Breast epithelium (tissue), 4 donors: Measurements from ENCODE around the gene CLCN3. TPM values are rescaled to one million over a fixed set of nuclear protein-coding genes. Genes with fewer than 3 reads are reported as not detected.
"Not testable (repeated sequence)": the region's sequence is repeated elsewhere in the genome, so short reads cannot be mapped to it uniquely, and the experiment has no call there.

ENCODE experiments used
- DNase-seq, 2 donors: peaks; one replicate each; pipeline ENCODE4 v3.0.0-alpha.2; 2019; ENCODE audit warnings: low spot score in 2 of 2
- H3K27ac ChIP-seq, 2 donors: fragments of 200-600 bp; sonication (generic) in 1 of 2; one replicate each; pipeline ENCODE4 v1.5.1; 2016 to 2019; ENCODE audit warnings: mild to moderate bottlenecking in 1 of 2
- H3K27me3 ChIP-seq, 2 donors: fragments of 200-600 bp; sonication (generic) in 1 of 2; one replicate each; pipeline versions ENCODE4 v1.5.1 to v1.6.0; 2017 to 2019; ENCODE audit warnings: control low read depth in 1 of 2, mild to moderate bottlenecking in 1 of 2
- H3K36me3 ChIP-seq: fragments of 200-600 bp; one replicate; pipeline ENCODE4 v1.5.1; 2019
- H3K4me1 ChIP-seq, 2 donors: fragments of 200-600 bp; sonication (generic); one replicate each; pipeline ENCODE4 v1.5.1; 2016 to 2019; ENCODE audit warnings: control low read depth in 1 of 2
- H3K4me3 ChIP-seq, 3 donors: fragments of 200-600 bp; sonication (generic); 1 replicate in 2 of 3; 2 replicates in 1 of 3; pipeline ENCODE4 v1.5.1; 2016 to 2019; ENCODE audit warnings: mild to moderate bottlenecking in 3 of 3, moderate library complexity in 2 of 3
- H3K9me3 ChIP-seq, 2 donors: fragments of 200-600 bp; sonication (generic) in 1 of 2; one replicate each; pipeline ENCODE4 v1.5.1; 2016 to 2019; ENCODE audit warnings: control low read depth in 1 of 2
- POLR2A ChIP-seq: fragments of 450-650 bp; IDR thresholded peaks from one replicate; pipeline ENCODE4 v1.6.1; 2016; ENCODE audit warnings: antibody characterized with exemption, mild to moderate bottlenecking, moderate library complexity
- POLR2AphosphoS5 ChIP-seq, 3 donors: sonication (generic); formaldehyde crosslinking; IDR thresholded peaks; one replicate each; pipeline ENCODE4 v1.6.1; 2017; ENCODE audit warnings: antibody characterized with exemption in 3 of 3
- intact Hi-C: fragments of 100-400 bp; cut with DNase I; formaldehyde crosslinking; loops from one replicate; pipeline ENCODE4 v1.15.1; 2023; ENCODE audit warnings: low total_unique reads
- total RNA-seq, 3 donors: library from RNA; depleted of rRNA; stranded (reverse); fragments of >200 nt; gene quantifications; one replicate each; pipeline ENCODE4 v1.1.0, GENCODE V29; 2016
- TF ChIP-seq, protein P1 (sequence below), 3 donors: fragments of 450-650 bp; IDR thresholded peaks; one replicate each; pipeline ENCODE4 v1.5.1; 2016 to 2017; ENCODE audit warnings: antibody characterized with exemption in 3 of 3, mild to moderate bottlenecking in 3 of 3, moderate library complexity in 3 of 3

CLCN3 gene
- total RNA-seq, 3 donors from 2014 or later = 26.4 to 65.7 (median 32.8) TPM

DNA sequence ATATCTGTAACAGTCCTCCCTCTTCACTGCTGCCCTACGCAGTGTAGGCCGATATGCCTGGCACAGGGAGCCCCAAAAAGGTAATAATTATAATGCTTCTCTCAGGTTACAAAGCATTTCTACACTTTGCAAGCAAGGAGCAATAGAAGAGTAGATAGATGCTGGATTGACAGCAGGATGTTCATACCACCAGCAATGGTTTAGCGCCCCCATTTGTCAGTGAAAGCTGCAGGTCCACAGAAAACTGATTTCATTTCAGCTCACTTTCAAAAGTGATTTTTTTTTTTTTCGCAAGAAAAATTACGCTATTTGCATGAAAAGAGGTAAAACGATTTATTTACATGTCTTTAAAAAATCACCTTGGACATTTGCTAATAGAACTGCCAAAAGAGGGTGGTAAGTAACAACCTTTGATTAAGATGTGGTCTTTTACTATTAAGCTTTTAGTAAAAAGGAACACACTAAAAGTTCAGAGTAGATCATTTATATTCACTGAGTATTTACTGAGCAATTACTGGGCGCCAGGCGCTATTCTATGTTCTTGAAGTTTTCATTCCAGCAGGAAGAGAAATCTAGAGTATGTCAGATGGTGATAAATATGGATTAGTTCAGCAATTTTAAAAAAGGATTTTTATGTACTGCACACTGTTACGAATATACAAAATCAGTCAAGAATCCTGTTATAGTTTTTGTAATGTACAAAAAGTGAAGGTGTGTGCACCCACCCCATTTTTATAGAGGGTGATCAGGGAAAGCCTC lies 103.0 kb downstream of the CLCN3 start:
- Histone ChIP-seq H3K4me3 (no peak overlapping the region), H3K4me1 (no peaks in the 10 kb centered on the region), H3K9me3 (no peaks in the 10 kb centered on the region), H3K36me3 (no peaks in the 10 kb centered on the region), H3K27me3 (no peaks in the 10 kb centered on the region), H3K27ac (no peak overlapping the region)
- no peak for DNase-seq
- intact Hi-C loops = no loop called here
- TF ChIP-seq, protein P1, sequence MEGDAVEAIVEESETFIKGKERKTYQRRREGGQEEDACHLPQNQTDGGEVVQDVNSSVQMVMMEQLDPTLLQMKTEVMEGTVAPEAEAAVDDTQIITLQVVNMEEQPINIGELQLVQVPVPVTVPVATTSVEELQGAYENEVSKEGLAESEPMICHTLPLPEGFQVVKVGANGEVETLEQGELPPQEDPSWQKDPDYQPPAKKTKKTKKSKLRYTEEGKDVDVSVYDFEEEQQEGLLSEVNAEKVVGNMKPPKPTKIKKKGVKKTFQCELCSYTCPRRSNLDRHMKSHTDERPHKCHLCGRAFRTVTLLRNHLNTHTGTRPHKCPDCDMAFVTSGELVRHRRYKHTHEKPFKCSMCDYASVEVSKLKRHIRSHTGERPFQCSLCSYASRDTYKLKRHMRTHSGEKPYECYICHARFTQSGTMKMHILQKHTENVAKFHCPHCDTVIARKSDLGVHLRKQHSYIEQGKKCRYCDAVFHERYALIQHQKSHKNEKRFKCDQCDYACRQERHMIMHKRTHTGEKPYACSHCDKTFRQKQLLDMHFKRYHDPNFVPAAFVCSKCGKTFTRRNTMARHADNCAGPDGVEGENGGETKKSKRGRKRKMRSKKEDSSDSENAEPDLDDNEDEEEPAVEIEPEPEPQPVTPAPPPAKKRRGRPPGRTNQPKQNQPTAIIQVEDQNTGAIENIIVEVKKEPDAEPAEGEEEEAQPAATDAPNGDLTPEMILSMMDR (IDR thresholded peaks at IDR 0.05) = no peak

DNA sequence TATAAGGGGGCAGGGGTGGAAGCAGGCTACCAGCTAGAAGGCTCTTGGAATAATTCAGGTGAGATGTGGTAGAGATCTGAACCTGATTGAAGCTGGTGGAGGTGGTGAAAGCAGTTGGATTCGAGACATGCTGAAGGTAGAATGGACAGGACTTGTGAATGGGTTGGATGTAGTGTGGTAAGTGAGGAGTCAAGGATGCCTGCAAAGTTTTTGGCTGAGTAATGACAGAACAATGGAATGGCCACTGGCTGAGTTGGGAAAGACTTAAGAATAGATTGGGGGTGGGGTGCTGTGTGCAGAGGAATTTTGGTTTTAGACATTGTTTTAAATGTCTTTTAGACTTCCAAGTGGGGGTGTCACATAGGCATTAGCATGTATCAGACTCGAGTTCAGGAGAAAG lies 103.9 kb downstream of the CLCN3 start:
- no peak for TF ChIP-seq POLR2A
- Histone ChIP-seq H3K4me1 (no peaks in the 10 kb centered on the region), H3K4me3 (no peak overlapping the region), H3K27me3 (no peaks in the 10 kb centered on the region), H3K9me3 (no peaks in the 10 kb centered on the region), H3K27ac (no peak overlapping the region), H3K36me3 (no peaks in the 10 kb centered on the region)
- intact Hi-C loops = no loop called here
- no peak for DNase-seq

DNA sequence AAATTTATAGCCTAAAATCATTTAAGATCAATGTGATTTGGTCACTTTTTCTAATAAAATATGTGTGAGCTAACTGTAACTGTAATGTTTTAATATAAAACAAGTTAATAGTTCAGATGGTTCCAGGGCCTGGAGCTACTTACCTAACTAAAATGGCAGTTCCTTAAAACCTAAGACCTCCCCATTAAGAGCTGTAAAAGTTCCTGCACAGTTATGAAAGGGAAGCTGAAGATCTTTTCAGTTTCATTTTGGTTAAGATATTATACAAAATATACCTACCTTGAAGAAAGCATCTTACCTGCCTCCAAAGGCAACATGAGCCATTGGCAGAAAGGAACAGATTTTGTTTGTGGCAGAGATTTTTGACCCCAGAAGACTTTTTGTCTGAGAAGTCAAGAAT lies 107.2 kb downstream of the CLCN3 start:
- DNase-seq = no peak
- Histone ChIP-seq H3K9me3 (no peaks in the 10 kb centered on the region), H3K36me3 (no peaks in the 10 kb centered on the region), H3K4me3 (no peak overlapping the region), H3K27me3 (no peaks in the 10 kb centered on the region), H3K4me1 (no peaks in the 10 kb centered on the region), H3K27ac (no peak overlapping the region)
- intact Hi-C loops = no loop called here
- TF ChIP-seq, protein P1 (IDR thresholded peaks at IDR 0.05) = no peak
- TF ChIP-seq POLR2AphosphoS5 (IDR thresholded peaks at IDR 0.05) (no peak), POLR2A (no peak)

DNA sequence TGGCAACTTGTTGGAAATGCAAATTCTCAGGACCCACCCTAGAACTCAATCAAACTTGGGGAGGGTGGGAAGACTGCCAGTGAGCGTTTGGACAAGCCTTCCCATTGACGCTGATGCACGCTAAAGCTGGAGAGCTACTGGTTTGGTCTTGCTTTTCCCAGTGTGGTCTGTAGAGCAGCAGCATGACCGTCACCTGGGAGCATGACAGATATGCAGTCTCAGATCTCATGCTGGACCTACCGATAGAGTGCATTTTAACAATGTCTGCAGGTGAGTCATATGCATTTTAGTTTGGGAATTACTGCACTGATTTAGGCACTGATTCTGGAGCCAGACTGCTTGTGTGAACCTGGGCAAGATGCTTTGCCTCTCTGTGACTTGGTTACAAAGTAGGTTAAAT lies 110.2 kb downstream of the CLCN3 start:
- Histone ChIP-seq H3K36me3 (no peaks in the 10 kb centered on the region), H3K27ac (no peak overlapping the region), H3K27me3 (no peaks in the 10 kb centered on the region), H3K4me1 (no peaks in the 10 kb centered on the region), H3K9me3 (no peaks in the 10 kb centered on the region), H3K4me3 (no peak overlapping the region)
- DNase-seq = no peak
- intact Hi-C loops = no loop called here
- TF ChIP-seq POLR2AphosphoS5 (IDR thresholded peaks at IDR 0.05) (no peak), POLR2A (no peak)
- TF ChIP-seq, protein P1 (IDR thresholded peaks at IDR 0.05) = no peak

DNA sequence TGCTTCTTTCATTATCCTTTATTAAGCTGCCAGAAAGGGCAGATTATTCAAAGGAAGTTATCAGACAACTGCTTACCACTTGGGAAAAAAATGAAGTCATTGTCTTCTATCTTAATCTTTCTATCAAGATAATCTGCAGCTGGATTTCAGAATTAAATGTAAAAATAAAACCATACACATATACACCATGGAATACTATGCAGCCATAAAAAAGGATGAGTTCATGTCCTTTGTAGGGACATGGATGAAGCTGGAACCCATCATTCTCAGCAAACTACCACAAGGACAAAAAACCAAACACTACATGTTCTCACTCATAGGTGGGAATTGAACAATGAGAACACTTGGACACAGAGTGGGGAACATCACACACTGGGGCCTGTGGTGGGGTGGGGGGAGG lies 118.2 kb downstream of the CLCN3 start:
- H3K4me3 ChIP-seq, H3K36me3 ChIP-seq, H3K9me3 ChIP-seq, H3K27ac ChIP-seq, H3K27me3 ChIP-seq, DNase-seq, intact Hi-C loops, H3K4me1 ChIP-seq: not testable (repeated sequence)

DNA sequence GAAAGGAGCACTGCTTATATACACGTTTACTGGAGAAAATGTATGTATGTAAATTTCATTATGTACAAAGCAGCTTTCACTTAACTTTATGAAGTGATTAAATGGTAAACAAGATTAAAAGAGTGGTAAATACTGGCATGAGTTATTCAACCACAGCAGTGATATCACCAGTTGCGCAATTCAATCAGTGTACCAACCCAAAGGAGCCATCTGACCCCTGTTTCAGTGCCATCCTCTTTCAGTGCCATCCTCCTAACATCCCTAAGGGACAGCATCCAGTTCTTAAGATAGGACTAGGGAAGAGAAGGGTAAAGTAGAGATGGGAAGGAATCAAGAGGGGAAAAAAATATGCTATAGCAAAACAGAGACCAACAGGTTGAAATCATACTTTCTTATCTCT lies 121.2 kb downstream of the CLCN3 start:
- H3K4me1 ChIP-seq = no peaks in the 10 kb centered on the region
- TF ChIP-seq POLR2A (no peak), POLR2AphosphoS5 (IDR thresholded peaks at IDR 0.05) (no peak)
- TF ChIP-seq, protein P1 (IDR thresholded peaks at IDR 0.05) = no peak
- intact Hi-C loops = no loop called here

More for the DNA sequence above, 121.2 kb downstream of the CLCN3 start:
- Histone ChIP-seq H3K4me3 (no peak overlapping the region), H3K9me3 (no peaks in the 10 kb centered on the region), H3K27ac (no peak overlapping the region), H3K36me3 (no peaks in the 10 kb centered on the region), H3K27me3 (no peaks in the 10 kb centered on the region)
- DNase-seq = no peak
